HEK293 (cell line): Measurements from ENCODE around the gene TPH2.
A peak's percentile ranks its signal among the peaks of the same experiment; 100 is the strongest.

Experiments
- CTCF ChIA-PET: fragments of 350-600 bp; formaldehyde crosslinking; extraction: SDS; loops from one replicate; lab custom pipeline; 2021; ENCODE audit warnings: antibody characterized with exemption; lab: Yijun Ruan, JAX
- POLR2A ChIA-PET: fragments of 300-600 bp; formaldehyde crosslinking; extraction: SDS; loops from one replicate; lab custom pipeline; 2020; ENCODE audit warnings: antibody characterized with exemption, inconsistent platforms; lab: Yijun Ruan, JAX
- H3K27ac ChIP-seq: fragments of 200-500 bp; sonication (Bioruptor generic); 2 replicates; pipeline ENCODE4 v1.5.1; 2014; ENCODE audit warnings: low read depth, low read length, control low read depth, inconsistent platforms; ENCODE audit errors: extremely low read depth
- H3K36me3 ChIP-seq, 2 experiments: fragments of 200-500 bp in 1 of 2; sonication (Bioruptor generic) in 1 of 2; 1 replicate in 1 of 2; 2 replicates in 1 of 2; pipeline ENCODE4 v1.5.1; 2014 to 2017; ENCODE audit warnings: inconsistent platforms in 2 of 2, low read length in 2 of 2; ENCODE audit not compliant: control insufficient read depth in 2 of 2, insufficient read depth in 1 of 2
- H3K4me1 ChIP-seq: fragments of 200-500 bp; sonication (Bioruptor generic); 2 replicates; pipeline ENCODE4 v1.5.1; 2014; ENCODE audit warnings: mild to moderate bottlenecking, low read length, inconsistent platforms; ENCODE audit not compliant: control insufficient read depth, insufficient read depth
- H3K4me3 ChIP-seq: 2 replicates; pipeline ENCODE4 v1.5.1; 2011; ENCODE audit warnings: low read depth, mild to moderate bottlenecking, control low read depth, low read length, moderate library complexity
- H3K9me3 ChIP-seq: fragments of 200-500 bp; sonication (Bioruptor generic); 2 replicates; pipeline ENCODE4 v1.5.1; 2014; ENCODE audit warnings: low read depth, low read length, inconsistent platforms; ENCODE audit not compliant: control insufficient read depth, insufficient read depth
- FEZF1 ChIP-seq: fragments of 450-650 bp; formaldehyde crosslinking; IDR thresholded peaks from 2 replicates; pipeline ENCODE4 v1.5.1; 2016; ENCODE audit warnings: missing biosample characterization, missing genetic modification characterization
- MEIS1 ChIP-seq: sonication (generic); formaldehyde crosslinking; IDR thresholded peaks from 2 replicates; pipeline ENCODE4 v1.8.1; 2022; ENCODE audit warnings: missing genetic modification reagents, mild to moderate bottlenecking, borderline replicate concordance
- OVOL3 ChIP-seq: fragments of 450-650 bp; formaldehyde crosslinking; IDR thresholded peaks from 2 replicates; pipeline ENCODE4 v1.5.1; 2016; ENCODE audit warnings: missing biosample characterization, missing genetic modification characterization
- SCRT2 ChIP-seq: fragments of 450-650 bp; formaldehyde crosslinking; IDR thresholded peaks from 2 replicates; pipeline ENCODE4 v1.5.1; 2016; ENCODE audit warnings: missing biosample characterization, missing genetic modification characterization
- SETDB1 ChIP-seq: IDR thresholded peaks from one replicate; pipeline ENCODE4 v1.6.1; 2017; ENCODE audit warnings: mild to moderate bottlenecking, low read length, moderate library complexity, mixed read lengths; ENCODE audit not compliant: insufficient read length
- ZNF10 ChIP-seq: fragments of 450-650 bp; formaldehyde crosslinking; IDR thresholded peaks from 2 replicates; pipeline ENCODE4 v1.5.1; 2017; ENCODE audit warnings: missing biosample characterization, missing genetic modification characterization
- ZNF16 ChIP-seq: fragments of 450-650 bp; formaldehyde crosslinking; IDR thresholded peaks from 2 replicates; pipeline ENCODE4 v1.5.1; 2016; ENCODE audit warnings: low read depth, missing biosample characterization, missing genetic modification characterization
- ZNF23 ChIP-seq: fragments of 450-650 bp; formaldehyde crosslinking; IDR thresholded peaks from 2 replicates; pipeline ENCODE4 v1.5.1; 2016; ENCODE audit warnings: missing biosample characterization, missing genetic modification characterization, borderline replicate concordance
- ZNF239 ChIP-seq: fragments of 450-650 bp; formaldehyde crosslinking; IDR thresholded peaks from 2 replicates; pipeline ENCODE4 v1.5.1; 2016; ENCODE audit warnings: missing biosample characterization, missing genetic modification characterization
- ZNF302 ChIP-seq: fragments of 450-650 bp; formaldehyde crosslinking; IDR thresholded peaks from 2 replicates; pipeline ENCODE4 v1.5.1; 2016; ENCODE audit warnings: missing biosample characterization, missing genetic modification characterization, low read depth
- ZNF37A ChIP-seq: fragments of 450-650 bp; IDR thresholded peaks from 2 replicates; pipeline ENCODE4 v1.5.1; 2018; ENCODE audit warnings: missing biosample characterization, missing genetic modification characterization
- ZNF514 ChIP-seq: fragments of 450-650 bp; formaldehyde crosslinking; IDR thresholded peaks from 2 replicates; pipeline ENCODE4 v1.5.1; 2016; ENCODE audit warnings: missing biosample characterization, missing genetic modification characterization
- ZNF521 ChIP-seq: fragments of 450-650 bp; formaldehyde crosslinking; IDR thresholded peaks from 2 replicates; pipeline ENCODE4 v1.5.1; 2017; ENCODE audit warnings: missing biosample characterization, mild to moderate bottlenecking, missing genetic modification characterization
- ZNF664 ChIP-seq: fragments of 450-650 bp; formaldehyde crosslinking; IDR thresholded peaks from 2 replicates; pipeline ENCODE4 v1.5.1; 2016; ENCODE audit warnings: missing biosample characterization, missing genetic modification characterization
- TF ChIP-seq, protein P1 (sequence below): fragments of 450-650 bp; formaldehyde crosslinking; IDR thresholded peaks from 2 replicates; pipeline ENCODE4 v1.5.1; 2017; ENCODE audit warnings: missing biosample characterization, missing genetic modification characterization
- TF ChIP-seq, protein P2 (sequence below): fragments of 450-650 bp; formaldehyde crosslinking; IDR thresholded peaks from 2 replicates; pipeline ENCODE4 v1.5.1; 2016; ENCODE audit warnings: missing biosample characterization, missing genetic modification characterization
- TF ChIP-seq, protein P3 (sequence below): fragments of 450-650 bp; IDR thresholded peaks from 2 replicates; pipeline ENCODE4 v1.5.1; 2018; ENCODE audit warnings: missing biosample characterization, mild to moderate bottlenecking, missing genetic modification characterization
- TF ChIP-seq, protein P4 (sequence below): fragments of 450-650 bp; formaldehyde crosslinking; conservative IDR thresholded peaks from 2 replicates; pipeline ENCODE4 v1.5.1; 2016; ENCODE audit warnings: low read depth, missing biosample characterization, missing genetic modification characterization
- TF ChIP-seq, protein P5 (sequence below): fragments of 450-650 bp; formaldehyde crosslinking; IDR thresholded peaks from 2 replicates; pipeline ENCODE4 v1.5.1; 2017; ENCODE audit warnings: missing biosample characterization, missing genetic modification characterization

Gene TPH2

GRCh38 chr12:71970031-71970430, 31.4 kb downstream of the TPH2 start:
- CTCF ChIA-PET = no interaction called here
- POLR2A ChIA-PET = no interaction called here
- Histone ChIP-seq H3K27ac (no peak overlapping the region), H3K4me1 (no peaks in the 10 kb centered on the region), H3K9me3 (no peaks in the 10 kb centered on the region), H3K36me3 (no peaks in the 10 kb centered on the region), H3K4me3 (no peak overlapping the region)
- TF ChIP-seq, protein P1, sequence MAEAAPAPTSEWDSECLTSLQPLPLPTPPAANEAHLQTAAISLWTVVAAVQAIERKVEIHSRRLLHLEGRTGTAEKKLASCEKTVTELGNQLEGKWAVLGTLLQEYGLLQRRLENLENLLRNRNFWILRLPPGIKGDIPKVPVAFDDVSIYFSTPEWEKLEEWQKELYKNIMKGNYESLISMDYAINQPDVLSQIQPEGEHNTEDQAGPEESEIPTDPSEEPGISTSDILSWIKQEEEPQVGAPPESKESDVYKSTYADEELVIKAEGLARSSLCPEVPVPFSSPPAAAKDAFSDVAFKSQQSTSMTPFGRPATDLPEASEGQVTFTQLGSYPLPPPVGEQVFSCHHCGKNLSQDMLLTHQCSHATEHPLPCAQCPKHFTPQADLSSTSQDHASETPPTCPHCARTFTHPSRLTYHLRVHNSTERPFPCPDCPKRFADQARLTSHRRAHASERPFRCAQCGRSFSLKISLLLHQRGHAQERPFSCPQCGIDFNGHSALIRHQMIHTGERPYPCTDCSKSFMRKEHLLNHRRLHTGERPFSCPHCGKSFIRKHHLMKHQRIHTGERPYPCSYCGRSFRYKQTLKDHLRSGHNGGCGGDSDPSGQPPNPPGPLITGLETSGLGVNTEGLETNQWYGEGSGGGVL (tag by site-specific recombination) = no peak
- TF ChIP-seq OVOL3 (tag by site-specific recombination) = no peak
- TF ChIP-seq, protein P2, sequence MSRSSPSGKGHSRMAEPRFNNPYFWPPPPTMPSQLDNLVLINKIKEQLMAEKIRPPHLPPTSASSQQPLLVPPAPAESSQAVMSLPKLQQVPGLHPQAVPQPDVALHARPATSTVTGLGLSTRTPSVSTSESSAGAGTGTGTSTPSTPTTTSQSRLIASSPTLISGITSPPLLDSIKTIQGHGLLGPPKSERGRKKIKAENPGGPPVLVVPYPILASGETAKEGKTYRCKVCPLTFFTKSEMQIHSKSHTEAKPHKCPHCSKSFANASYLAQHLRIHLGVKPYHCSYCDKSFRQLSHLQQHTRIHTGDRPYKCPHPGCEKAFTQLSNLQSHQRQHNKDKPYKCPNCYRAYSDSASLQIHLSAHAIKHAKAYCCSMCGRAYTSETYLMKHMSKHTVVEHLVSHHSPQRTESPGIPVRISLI = no peak
- TF ChIP-seq, protein P3, sequence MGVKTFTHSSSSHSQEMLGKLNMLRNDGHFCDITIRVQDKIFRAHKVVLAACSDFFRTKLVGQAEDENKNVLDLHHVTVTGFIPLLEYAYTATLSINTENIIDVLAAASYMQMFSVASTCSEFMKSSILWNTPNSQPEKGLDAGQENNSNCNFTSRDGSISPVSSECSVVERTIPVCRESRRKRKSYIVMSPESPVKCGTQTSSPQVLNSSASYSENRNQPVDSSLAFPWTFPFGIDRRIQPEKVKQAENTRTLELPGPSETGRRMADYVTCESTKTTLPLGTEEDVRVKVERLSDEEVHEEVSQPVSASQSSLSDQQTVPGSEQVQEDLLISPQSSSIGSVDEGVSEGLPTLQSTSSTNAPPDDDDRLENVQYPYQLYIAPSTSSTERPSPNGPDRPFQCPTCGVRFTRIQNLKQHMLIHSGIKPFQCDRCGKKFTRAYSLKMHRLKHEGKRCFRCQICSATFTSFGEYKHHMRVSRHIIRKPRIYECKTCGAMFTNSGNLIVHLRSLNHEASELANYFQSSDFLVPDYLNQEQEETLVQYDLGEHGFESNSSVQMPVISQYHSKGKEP = no peak
- TF ChIP-seq, protein P4, sequence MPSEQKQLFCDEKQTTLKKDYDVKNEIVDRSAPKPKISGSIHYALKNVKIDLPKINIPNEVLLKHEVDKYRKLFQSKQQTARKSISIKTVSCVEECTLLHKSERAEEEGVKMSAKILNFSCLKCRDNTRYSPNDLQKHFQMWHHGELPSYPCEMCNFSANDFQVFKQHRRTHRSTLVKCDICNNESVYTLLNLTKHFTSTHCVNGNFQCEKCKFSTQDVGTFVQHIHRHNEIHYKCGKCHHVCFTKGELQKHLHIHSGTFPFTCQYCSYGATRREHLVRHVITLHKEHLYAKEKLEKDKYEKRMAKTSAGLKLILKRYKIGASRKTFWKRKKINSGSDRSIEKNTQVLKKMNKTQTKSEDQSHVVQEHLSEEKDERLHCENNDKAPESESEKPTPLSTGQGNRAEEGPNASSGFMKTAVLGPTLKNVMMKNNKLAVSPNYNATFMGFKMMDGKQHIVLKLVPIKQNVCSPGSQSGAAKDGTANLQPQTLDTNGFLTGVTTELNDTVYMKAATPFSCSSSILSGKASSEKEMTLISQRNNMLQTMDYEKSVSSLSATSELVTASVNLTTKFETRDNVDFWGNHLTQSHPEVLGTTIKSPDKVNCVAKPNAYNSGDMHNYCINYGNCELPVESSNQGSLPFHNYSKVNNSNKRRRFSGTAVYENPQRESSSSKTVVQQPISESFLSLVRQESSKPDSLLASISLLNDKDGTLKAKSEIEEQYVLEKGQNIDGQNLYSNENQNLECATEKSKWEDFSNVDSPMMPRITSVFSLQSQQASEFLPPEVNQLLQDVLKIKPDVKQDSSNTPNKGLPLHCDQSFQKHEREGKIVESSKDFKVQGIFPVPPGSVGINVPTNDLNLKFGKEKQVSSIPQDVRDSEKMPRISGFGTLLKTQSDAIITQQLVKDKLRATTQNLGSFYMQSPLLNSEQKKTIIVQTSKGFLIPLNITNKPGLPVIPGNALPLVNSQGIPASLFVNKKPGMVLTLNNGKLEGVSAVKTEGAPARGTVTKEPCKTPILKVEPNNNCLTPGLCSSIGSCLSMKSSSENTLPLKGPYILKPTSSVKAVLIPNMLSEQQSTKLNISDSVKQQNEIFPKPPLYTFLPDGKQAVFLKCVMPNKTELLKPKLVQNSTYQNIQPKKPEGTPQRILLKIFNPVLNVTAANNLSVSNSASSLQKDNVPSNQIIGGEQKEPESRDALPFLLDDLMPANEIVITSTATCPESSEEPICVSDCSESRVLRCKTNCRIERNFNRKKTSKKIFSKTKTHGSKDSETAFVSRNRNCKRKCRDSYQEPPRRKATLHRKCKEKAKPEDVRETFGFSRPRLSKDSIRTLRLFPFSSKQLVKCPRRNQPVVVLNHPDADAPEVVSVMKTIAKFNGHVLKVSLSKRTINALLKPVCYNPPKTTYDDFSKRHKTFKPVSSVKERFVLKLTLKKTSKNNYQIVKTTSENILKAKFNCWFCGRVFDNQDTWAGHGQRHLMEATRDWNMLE (tag by site-specific recombination) = no peak
- TF ChIP-seq ZNF664 = no peak
- TF ChIP-seq ZNF10 (tag by site-specific recombination) = no peak
- no peak for TF ChIP-seq ZNF23 (tag by site-specific recombination)
- TF ChIP-seq ZNF239 = no peak
- no peak for TF ChIP-seq MEIS1 (CRISPR knock-in tag)
- no peak for TF ChIP-seq ZNF521 (tag by site-specific recombination)
- TF ChIP-seq ZNF302 (tag by site-specific recombination) = no peak

GRCh38 chr12:71972441-71973074, 33.9 kb downstream of the TPH2 start:
- Histone ChIP-seq H3K4me3 (no peak overlapping the region), H3K36me3 (no peaks in the 10 kb centered on the region), H3K27ac (no peak overlapping the region), H3K9me3 (no peaks in the 10 kb centered on the region), H3K4me1 (no peaks in the 10 kb centered on the region)
- TF ChIP-seq ZNF514 (tag by site-specific recombination) (no peak), SETDB1 (no peak), SCRT2 (tag by site-specific recombination) (peak; percentile 35; the same call in 1 of the 2 replicates), ZNF16 (no peak), OVOL3 (tag by site-specific recombination) (no peak), ZNF37A (no peak), FEZF1 (no peak)
- TF ChIP-seq, protein P5, sequence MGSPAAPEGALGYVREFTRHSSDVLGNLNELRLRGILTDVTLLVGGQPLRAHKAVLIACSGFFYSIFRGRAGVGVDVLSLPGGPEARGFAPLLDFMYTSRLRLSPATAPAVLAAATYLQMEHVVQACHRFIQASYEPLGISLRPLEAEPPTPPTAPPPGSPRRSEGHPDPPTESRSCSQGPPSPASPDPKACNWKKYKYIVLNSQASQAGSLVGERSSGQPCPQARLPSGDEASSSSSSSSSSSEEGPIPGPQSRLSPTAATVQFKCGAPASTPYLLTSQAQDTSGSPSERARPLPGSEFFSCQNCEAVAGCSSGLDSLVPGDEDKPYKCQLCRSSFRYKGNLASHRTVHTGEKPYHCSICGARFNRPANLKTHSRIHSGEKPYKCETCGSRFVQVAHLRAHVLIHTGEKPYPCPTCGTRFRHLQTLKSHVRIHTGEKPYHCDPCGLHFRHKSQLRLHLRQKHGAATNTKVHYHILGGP = no peak
- ChIA-PET POLR2A (no interaction called here), CTCF (no interaction called here)
